Suppressor macrophage (primary cell): ENCODE data around the gene FKRP.
A peak's percentile ranks its signal among the peaks of the same experiment; 100 is the strongest.
"Not testable (repeated sequence)": the region's sequence is repeated elsewhere in the genome, so short reads cannot be mapped to it uniquely, and the experiment has no call there.

Experiments
- DNase-seq, 4 experiments: peaks; one replicate each; pipeline ENCODE4 v3.0.0-alpha.2; 2020 to 2022

Gene FKRP

GRCh38 chr19:46759817-46760333 lies 14.0 kb downstream of the FKRP start:
- DNase-seq, result peak in 1 of 4 experiments; percentile 32

DNA sequence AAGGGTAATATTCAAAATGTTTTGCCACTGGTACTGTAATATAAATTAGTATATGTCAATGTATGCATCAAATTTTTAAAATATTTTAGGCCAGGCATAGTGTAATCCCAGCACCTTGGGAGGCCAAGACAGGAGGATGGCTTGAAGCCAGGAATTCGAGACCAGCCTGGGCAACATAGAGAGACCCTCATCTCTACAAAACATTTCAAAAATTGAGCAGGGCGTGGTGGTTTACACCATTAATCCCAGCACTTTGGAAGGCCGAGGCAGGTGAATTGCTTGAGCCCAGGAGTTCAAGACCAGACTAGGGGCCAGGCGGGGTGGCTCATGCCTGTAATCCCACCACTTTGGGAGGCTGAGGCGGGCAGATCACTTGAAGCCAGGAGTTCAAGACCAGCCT lies 14.5 kb downstream of the FKRP start:
- no peak for DNase-seq

GRCh38 chr19:46760897-46761296 lies 15.0 kb downstream of the FKRP start:
- DNase-seq, result not testable (repeated sequence)

DNA sequence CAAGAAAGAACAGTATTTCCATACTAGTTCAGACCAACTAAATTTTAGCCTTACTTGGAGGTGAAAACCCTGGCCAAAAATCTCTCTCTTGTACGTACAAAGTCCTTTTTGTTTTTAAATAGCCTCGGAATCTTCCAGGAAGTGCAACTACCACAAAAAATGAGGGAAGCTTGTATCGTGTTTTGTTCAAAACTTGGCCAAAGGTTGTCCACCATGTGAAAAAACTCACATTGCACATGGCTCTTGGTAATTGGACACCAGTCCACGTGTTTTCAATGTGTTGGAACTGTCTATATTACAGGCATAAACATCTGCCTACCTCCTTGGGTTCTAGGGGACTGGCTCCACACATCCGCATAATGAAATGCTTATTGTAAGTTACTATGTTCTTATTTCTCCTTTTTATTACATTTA lies 15.6 kb downstream of the FKRP start:
- no peak for DNase-seq

DNA sequence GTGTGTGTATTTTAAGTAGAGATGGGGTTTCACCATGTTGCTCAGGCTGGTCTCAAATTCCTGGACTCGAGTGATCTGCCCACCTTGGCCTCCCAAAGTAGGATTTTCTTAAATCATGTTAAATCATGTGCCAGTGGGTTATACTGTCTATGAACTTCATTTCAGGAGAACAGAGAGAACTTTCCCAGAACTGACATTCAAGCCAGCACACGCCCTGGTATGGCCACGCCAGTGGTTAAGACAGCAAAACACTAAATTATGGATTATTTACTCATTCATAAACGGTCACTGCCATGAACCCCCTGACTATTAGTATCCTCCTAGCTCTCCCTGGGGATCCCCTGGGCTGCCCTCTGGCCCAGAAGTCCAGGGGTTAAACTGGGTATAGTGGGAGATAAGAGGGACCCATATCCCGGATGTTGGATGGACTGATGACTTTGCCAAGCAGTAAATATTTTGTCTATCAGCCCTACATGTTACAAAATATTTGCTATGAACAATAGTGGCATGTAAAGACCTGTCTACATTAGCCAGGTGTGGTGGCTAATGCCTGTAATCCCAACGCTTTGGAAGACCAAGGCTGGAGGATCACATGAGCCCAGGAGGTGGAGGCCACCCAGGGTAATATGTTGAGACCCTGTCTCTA lies 16.5 kb downstream of the FKRP start:
- no peak for DNase-seq

DNA sequence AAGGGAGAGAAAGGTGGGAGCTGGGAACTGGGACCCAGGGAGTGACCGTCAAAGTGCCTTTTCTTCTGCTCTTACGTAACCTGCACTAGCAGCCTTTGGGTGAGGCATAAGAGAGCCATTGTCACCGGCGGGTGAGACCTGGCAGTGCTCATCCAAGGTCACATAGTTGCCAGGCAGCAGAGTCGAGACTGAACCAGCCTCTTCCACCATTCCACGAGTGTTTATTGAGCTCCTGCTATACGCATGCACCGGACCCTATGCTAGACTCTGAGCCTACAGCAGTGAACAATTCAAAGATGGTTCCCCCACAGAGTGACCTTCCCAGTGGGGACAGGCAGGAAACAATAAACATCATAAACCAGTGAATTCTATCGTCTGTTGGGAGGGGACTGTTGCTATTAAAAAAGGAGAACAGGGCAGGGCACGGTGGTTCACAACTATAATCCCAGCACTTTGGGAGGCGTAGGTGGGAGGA lies 19.0 kb downstream of the FKRP start:
- no peak for DNase-seq

- DNase-seq, result peak; percentile 52 to 76 (median 65)
These were observed 20.9 kb downstream of the FKRP start for GRCh38 chr19:46766569-46767317.

DNA sequence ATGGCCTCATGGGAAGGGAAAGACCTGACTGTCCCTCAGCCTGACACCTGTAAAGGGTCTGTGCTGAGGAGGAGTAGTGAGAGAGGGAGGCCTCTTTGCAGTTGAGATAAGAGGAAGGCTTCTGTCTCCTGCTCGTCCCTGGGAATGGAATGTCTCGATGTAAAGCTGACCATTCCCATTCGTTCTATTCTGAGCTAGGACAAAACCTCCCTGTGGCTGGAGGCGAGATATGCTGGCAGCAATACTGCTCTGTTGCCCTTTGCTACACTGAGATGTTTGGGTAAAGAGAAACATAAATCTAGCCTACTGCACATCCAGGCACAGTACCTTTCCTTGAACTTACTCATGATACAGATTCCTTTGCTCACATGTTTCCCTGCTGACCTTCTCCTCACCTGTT lies 22.9 kb downstream of the FKRP start:
- DNase-seq, result not testable (repeated sequence)

DNA sequence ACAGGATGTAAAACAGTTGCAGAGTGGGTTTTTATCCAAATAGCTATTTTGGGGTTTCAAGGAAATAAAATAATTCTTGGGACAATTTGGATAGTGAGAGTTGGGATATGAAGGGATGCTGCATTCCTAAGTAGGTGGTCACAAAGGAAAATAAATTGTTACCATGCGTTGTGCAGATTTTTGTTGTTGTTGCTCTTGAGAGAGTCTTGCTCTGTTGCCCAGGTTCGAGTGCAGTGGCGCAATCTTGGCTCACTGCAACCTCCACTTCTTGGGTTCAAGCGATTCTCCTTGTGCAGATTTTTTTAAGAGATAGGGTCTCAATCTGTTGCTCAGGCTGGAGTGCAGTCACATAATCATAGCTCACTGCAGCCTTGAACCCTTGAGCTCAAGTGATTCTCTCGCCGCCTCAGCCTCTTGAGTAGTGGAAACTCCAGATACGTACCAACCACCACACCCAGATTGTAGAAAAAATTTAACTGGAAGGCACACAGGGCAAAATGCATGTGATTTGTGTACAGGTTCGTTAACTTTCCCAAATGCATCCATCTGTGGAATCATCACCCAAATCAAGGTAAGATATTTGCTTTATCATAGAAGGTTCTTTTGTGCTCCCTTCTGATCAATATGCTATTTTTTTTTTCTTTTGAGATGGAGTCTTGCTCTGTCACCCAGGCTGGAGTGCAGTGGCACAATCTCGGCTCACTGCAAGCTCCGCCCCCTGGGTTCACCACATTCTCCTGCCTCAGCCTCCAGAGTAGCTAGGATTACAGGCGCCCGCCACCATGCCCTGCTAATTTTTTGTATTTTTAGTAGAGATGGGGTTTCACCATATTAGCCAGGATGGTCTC lies 26.5 kb downstream of the FKRP start:
- no peak for DNase-seq

DNA sequence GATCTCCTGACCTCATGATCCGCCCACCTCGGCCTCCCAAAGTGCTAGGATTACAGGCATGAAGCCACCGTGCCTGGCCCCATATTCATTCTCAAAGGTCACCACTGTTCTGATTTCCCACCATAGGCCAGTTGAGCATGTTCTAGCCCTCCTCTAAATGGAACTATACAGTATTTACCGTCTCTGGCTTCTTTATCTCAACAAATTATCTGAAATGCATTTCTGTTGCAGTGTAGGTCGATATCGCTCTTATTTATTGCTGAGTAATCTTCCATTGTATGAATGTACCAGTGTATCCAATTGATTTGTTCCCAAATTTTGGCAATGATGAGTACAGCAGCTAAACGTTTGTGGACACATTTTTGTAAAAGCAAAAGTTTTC lies 27.2 kb downstream of the FKRP start:
- no peak for DNase-seq

- no peak for DNase-seq
These were observed 29.9 kb downstream of the FKRP start for GRCh38 chr19:46775642-46776258.

DNA sequence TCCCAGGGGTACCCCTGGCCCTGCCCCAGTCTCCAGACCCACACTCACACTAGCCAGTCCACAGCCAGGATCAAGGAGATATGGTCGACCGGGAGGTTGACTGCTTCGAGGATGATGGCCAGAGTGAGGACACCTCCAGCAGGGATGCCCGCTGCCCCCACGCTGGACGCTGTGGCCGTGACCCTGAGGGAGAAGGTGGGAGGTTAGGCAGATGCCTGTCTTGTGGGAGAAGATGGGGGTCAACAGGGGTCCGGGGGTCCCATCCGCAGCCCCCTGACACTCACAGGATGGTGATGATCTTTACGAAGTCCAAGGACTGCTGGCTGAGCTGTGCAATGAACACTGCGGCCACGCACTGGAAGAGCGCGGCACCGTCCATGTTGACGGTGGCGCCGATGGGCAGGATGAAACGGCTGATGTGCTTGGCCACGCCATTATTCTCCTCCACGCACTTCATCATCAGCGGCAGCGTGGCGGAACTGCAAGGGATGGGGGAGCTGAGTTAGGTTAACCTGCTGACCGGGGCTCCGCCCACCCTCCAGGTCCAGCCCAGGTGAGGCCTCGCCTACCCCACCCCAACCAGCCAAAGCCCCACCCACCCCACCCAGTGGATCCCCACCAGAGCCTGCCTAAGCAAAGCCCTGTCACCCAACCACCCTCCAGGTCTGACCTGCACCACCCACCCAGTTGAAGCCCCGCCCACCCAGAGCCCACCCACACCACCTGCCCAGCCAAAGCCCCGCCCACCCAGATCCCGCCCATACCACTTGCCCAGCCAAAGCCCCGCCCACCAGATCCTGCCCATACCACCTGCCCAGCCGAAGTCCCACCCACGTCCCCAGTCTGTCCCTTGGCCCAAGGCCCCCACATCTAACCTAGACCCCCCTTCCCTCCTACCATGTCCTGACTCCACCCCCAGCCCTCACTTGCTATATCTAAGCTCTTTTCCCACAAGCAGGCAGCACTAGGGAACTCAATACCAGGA lies 31.4 kb downstream of the FKRP start:
- DNase-seq, result no peak

DNA sequence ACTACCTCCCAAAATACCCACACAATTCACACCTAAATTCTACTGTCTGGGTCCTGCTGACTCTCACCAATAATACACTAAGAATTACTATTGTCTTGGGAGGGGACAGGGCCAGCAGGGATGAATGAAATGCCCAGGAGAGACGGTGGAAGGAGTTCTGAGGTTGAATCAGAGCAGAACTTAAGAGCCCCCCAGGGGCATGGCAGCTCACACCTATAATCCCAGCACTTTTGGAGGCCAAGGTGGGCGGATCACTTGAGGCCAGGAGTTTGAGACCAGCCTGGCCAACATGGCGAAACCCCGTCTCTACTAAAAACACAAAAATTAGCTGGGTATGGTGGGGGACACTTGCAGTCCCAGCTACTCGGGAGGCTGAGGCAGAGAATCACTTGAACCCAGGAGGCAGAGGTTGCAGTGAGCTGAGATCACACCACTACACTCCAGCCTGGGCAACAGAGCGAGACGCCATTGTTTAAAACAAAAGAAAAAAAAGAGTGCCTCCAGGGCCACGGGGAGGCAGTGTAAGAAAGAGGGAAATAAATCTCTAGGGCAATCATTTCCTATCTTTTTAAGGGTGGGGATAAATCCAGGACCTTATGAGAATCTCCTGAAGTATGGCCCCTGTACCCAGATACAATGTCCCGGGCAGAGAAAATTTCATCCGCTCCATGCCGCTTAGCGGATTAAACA lies 32.2 kb downstream of the FKRP start:
- peak; percentile 47 to 67 (median 65) for DNase-seq

DNA sequence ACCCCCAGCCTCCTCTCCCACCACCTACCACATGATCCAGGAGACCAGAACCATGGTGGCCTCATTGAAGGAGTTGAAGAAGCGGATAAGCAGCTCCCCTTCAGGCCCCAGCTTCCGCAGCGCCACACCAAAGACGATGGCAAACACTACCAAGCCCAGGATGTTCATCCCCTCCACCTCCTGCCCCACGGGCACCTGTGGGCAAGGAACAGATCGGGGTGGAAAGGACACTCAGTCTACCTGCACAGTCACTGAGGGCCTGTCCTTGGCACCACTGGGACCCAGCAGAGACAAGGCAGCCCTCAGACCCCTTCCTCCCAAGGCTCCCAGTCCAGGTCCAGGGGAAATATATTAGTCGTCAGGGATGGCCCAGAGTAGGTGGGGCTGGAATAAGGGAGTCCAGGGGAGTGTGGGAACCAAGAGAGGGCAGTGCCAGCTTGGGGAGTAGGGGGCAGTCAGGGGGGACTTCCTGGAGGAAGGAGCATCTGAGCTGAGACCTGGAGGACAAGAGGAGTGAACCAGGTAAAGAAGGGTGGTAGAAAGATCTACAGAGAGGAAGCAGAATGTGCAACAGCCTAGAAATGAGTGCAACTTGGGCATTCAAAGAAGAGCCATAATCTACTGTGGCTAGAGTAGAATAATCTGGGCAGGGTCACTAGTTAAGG lies 36.6 kb downstream of the FKRP start:
- no peak for DNase-seq

DNA sequence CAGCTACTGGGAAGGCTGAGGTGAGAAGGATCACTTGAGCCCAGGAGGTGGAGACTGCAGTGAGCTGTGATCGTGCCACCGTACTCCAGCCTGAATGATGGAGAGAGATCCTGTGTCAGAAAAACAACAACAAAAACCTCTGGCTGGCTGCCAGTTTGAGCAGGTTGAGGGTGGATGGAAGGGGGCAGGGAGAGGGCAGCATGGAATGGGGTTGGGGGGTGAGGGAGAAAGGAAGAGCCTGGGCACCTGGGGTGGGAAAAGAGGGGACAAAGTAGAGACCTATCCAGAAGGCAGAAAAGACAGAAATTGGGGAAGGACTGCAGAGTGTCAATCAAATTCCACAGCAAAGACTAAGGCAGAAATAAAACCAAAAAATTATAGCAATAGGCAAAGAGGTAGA lies 37.8 kb downstream of the FKRP start:
- DNase-seq, result no peak

GRCh38 chr19:46784262-46785053 lies 38.6 kb downstream of the FKRP start:
- DNase-seq, result peak; percentile 81 to 93 (median 92)

- DNase-seq, result no peak
These were observed 39.5 kb downstream of the FKRP start for GRCh38 chr19:46785054-46785979.

DNA sequence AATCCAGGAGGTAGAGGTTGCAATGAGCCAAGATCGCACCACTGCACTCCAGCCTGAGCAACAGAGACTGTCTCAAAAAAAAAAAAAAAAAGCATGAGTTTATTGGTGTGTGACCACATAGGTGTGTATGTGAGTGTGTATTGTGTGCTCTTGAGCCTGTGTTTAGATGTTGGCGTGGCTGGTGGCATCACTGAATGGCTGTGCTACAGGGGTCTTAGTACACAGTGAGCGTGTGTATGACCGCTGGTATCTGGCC lies 40.1 kb downstream of the FKRP start:
- no peak for DNase-seq
